GM21390 (cell line): ENCODE measurements around the gene TFCP2L1.

Experiments
- ATAC-seq: cut with Tn5 transposase; IDR thresholded peaks from one replicate; pipeline ENCODE4 v1.9.1; 2021; ENCODE audit not compliant: unreplicated experiment

The TFCP2L1 gene

GRCh38 chr2:121243821-121244460, 41.1 kb downstream of the TFCP2L1 start:
- ATAC-seq = no peak

GRCh38 chr2:121242976-121243375, 42.0 kb downstream of the TFCP2L1 start:
- no peak for ATAC-seq

GRCh38 chr2:121242175-121242875, 42.7 kb downstream of the TFCP2L1 start:
- no peak for ATAC-seq

GRCh38 chr2:121241466-121241865, 43.5 kb downstream of the TFCP2L1 start:
- no peak for ATAC-seq

GRCh38 chr2:121240436-121240835, 44.6 kb downstream of the TFCP2L1 start:
- ATAC-seq = no peak

- ATAC-seq = no peak
Measured at GRCh38 chr2:121239969-121240368, 45.0 kb downstream of the TFCP2L1 start.

- no peak for ATAC-seq
Measured at GRCh38 chr2:121239471-121239870, 45.5 kb downstream of the TFCP2L1 start.

GRCh38 chr2:121238828-121239227, 46.2 kb downstream of the TFCP2L1 start:
- ATAC-seq = no peak

GRCh38 chr2:121237980-121238665, 46.9 kb downstream of the TFCP2L1 start:
- no peak for ATAC-seq

GRCh38 chr2:121237336-121237979, 47.5 kb downstream of the TFCP2L1 start:
- no peak for ATAC-seq

- ATAC-seq = no peak
Measured at GRCh38 chr2:121236650-121237180, 48.3 kb downstream of the TFCP2L1 start.

GRCh38 chr2:121236101-121236640, 48.8 kb downstream of the TFCP2L1 start:
- no peak for ATAC-seq

GRCh38 chr2:121235542-121235941, 49.5 kb downstream of the TFCP2L1 start:
- no peak for ATAC-seq

- no peak for ATAC-seq
Measured at GRCh38 chr2:121234791-121235190, 50.2 kb downstream of the TFCP2L1 start.

GRCh38 chr2:121234144-121234543, 50.9 kb downstream of the TFCP2L1 start:
- no peak for ATAC-seq

GRCh38 chr2:121233486-121234110, 51.4 kb downstream of the TFCP2L1 start:
- no peak for ATAC-seq

GRCh38 chr2:121232626-121233265, 52.3 kb downstream of the TFCP2L1 start:
- ATAC-seq = no peak

- no peak for ATAC-seq
Measured at GRCh38 chr2:121231385-121232000, 53.5 kb downstream of the TFCP2L1 start.

- ATAC-seq = no peak
Measured at GRCh38 chr2:121228521-121228920, 56.5 kb downstream of the TFCP2L1 start.
